HepG2 (cell line): ENCODE data around the gene EVA1A. TPM values are rescaled to one million over a fixed set of nuclear protein-coding genes. Genes with fewer than 3 reads are reported as not detected.
A peak's percentile ranks its signal among the peaks of the same experiment; 100 is the strongest.

Experiments
- E2F2 ChIP-seq: sonication (generic); formaldehyde crosslinking; IDR thresholded peaks from 2 replicates; pipeline ENCODE4 v1.4.0; 2020; ENCODE audit warnings: missing genetic modification reagents, borderline replicate concordance
- KMT2A ChIP-seq: sonication (generic); formaldehyde crosslinking; IDR thresholded peaks from 2 replicates; pipeline ENCODE4 v1.4.0; 2020; ENCODE audit warnings: missing genetic modification reagents
- PCBP2 ChIP-seq: fragments of 200-400 bp; formaldehyde crosslinking; optimal IDR thresholded peaks from 2 replicates; pipeline ENCODE3; 2018; ENCODE audit warnings: low read length, low read depth; ENCODE audit not compliant: poor library complexity, severe bottlenecking
- TFDP2 ChIP-seq: sonication (generic); formaldehyde crosslinking; IDR thresholded peaks from 2 replicates; pipeline ENCODE4 v1.4.0; 2020; ENCODE audit warnings: missing genetic modification reagents
- THAP9 ChIP-seq: sonication (generic); formaldehyde crosslinking; IDR thresholded peaks from 2 replicates; pipeline ENCODE4; 2020; ENCODE audit warnings: missing genetic modification reagents, mild to moderate bottlenecking, borderline replicate concordance
- ZBTB7B ChIP-seq: sonication (generic); formaldehyde crosslinking; IDR thresholded peaks from 2 replicates; pipeline ENCODE4 v1.4.0; 2020; ENCODE audit warnings: missing genetic modification reagents
- ZFP37 ChIP-seq: sonication (generic); formaldehyde crosslinking; IDR thresholded peaks from 2 replicates; pipeline ENCODE4 v1.4.0; 2020; ENCODE audit warnings: missing genetic modification reagents, borderline replicate concordance
- ZNF136 ChIP-seq: sonication (generic); formaldehyde crosslinking; IDR thresholded peaks from 2 replicates; pipeline ENCODE4 v1.8.1; 2022; ENCODE audit warnings: low read depth, mild to moderate bottlenecking, moderate library complexity, missing genetic modification reagents
- ZNF232 ChIP-seq: sonication (generic); formaldehyde crosslinking; IDR thresholded peaks from 2 replicates; pipeline ENCODE4 v1.4.0; 2020; ENCODE audit warnings: missing genetic modification reagents, borderline replicate concordance
- ZNF292 ChIP-seq: sonication (generic); formaldehyde crosslinking; IDR thresholded peaks from 2 replicates; pipeline ENCODE4 v1.8.1; 2022; ENCODE audit warnings: mild to moderate bottlenecking, low read depth, missing genetic modification reagents, borderline replicate concordance
- ZNF441 ChIP-seq: sonication (generic); formaldehyde crosslinking; IDR thresholded peaks from 2 replicates; pipeline ENCODE4 v1.7.0; 2021; ENCODE audit warnings: missing genetic modification reagents, borderline replicate concordance
- ZNF496 ChIP-seq: sonication (generic); formaldehyde crosslinking; IDR thresholded peaks from 2 replicates; pipeline ENCODE4 v1.8.1; 2023; ENCODE audit warnings: mild to moderate bottlenecking, moderate library complexity, missing genetic modification reagents; ENCODE audit not compliant: insufficient replicate concordance
- ZNF616 ChIP-seq: sonication (generic); formaldehyde crosslinking; IDR thresholded peaks from 2 replicates; pipeline ENCODE4 v1.5.0; 2020; ENCODE audit warnings: low read depth, mild to moderate bottlenecking, missing genetic modification reagents
- ZNF687 ChIP-seq: sonication (generic); formaldehyde crosslinking; IDR thresholded peaks from 2 replicates; pipeline ENCODE4 v1.5.1; 2020; ENCODE audit warnings: mild to moderate bottlenecking, missing genetic modification reagents, moderate library complexity
- ZNF781 ChIP-seq: sonication (generic); formaldehyde crosslinking; IDR thresholded peaks from 2 replicates; pipeline ENCODE4 v1.5.1; 2020; ENCODE audit warnings: borderline replicate concordance, mild to moderate bottlenecking, missing genetic modification reagents; ENCODE audit errors: not compliant biosample characterization
- ZSCAN20 ChIP-seq: sonication (generic); formaldehyde crosslinking; IDR thresholded peaks from 2 replicates; pipeline ENCODE4 v1.4.0; 2020; ENCODE audit warnings: missing genetic modification reagents, mild to moderate bottlenecking, borderline replicate concordance
- ZSCAN9 ChIP-seq: IDR thresholded peaks from 2 replicates; pipeline ENCODE4 v1.6.1; 2016; ENCODE audit warnings: borderline replicate concordance
- polyA plus RNA-seq, 8 experiments: library from polyadenylated mRNA; depleted of rRNA in 3 of 8; stranded (reverse) in 7 of 8; unstranded in 1 of 8; fragments of >200 nt; fragmentation: Illumina TruSeq in 4 of 8; extraction: Trizol in 4 of 8; gene quantifications; 2 replicates each; pipeline versions ENCODE4 v1.2.1 to v1.2.3, GENCODE V29; 2011 to 2016; ENCODE audit warnings: low read depth in 4 of 8, missing spikeins in 1 of 8, mixed read lengths in 1 of 8; ENCODE audit not compliant: insufficient read depth in 1 of 8
- total RNA-seq, 5 experiments: library from RNA; depleted of rRNA; stranded (reverse); fragments of >200 nt; fragmentation: Illumina TruSeq; extraction: Trizol; gene quantifications; 2 replicates each; pipeline ENCODE4 v1.2.3, GENCODE V29; 2016; ENCODE audit warnings: low read depth in 1 of 5

Gene EVA1A
- total and polyA plus RNA-seq, 2 of the 13 experiments (the other 11 are each of a cell fraction or from before 2014, with no cell fraction given), result 57.5 to 57.8 TPM

- peak; percentile 89; the same call in 1 of the 2 replicates for TF ChIP-seq ZNF232 (CRISPR knock-in tag)
- TF ChIP-seq ZFP37 (CRISPR knock-in tag), result peak; percentile 96; the same call in 1 of the 2 replicates
- peak; percentile 95 for TF ChIP-seq ZNF292
- 0 out of 2 replicates have a peak, but pooled peaks have one; percentile 68 for TF ChIP-seq ZNF136 (CRISPR knock-in tag)
- TF ChIP-seq ZNF616 (CRISPR knock-in tag), result 0 out of 2 replicates have a peak, but pooled peaks have one; percentile 59
- TF ChIP-seq TFDP2, result peak; percentile 76
- TF ChIP-seq KMT2A (CRISPR knock-in tag), result peak; percentile 71
- peak; percentile 76 for TF ChIP-seq ZNF781 (CRISPR knock-in tag)
- peak; percentile 94; the same call in 1 of the 2 replicates for TF ChIP-seq ZSCAN9 (CRISPR knock-in tag)
- no peak for TF ChIP-seq ZNF496
- TF ChIP-seq ZSCAN20 (CRISPR knock-in tag), result no peak
- no peak for TF ChIP-seq PCBP2
- TF ChIP-seq THAP9 (CRISPR knock-in tag), result no peak
- TF ChIP-seq ZNF441, result 0 out of 2 replicates have a peak, but pooled peaks have one; percentile 49
- no peak for TF ChIP-seq E2F2
- TF ChIP-seq ZBTB7B (CRISPR knock-in tag), result peak; percentile 94
- TF ChIP-seq ZNF687 (CRISPR knock-in tag), result peak; percentile 44; the same call in 1 of the 2 replicates
Measured at GRCh38 chr2:75516378-75517360, 44.1 kb downstream of the EVA1A start (continued).
